GM18505 (cell line): Measurements from ENCODE around the gene PAM16.
"Not testable (repeated sequence)": the region's sequence is repeated elsewhere in the genome, so short reads cannot be mapped to it uniquely, and the experiment has no call there.

Source experiments
- ATAC-seq: cut with Tn5 transposase; IDR thresholded peaks from one replicate; pipeline ENCODE4 v1.9.1; 2021; ENCODE audit not compliant: unreplicated experiment
- POLR2A ChIP-seq: IDR thresholded peaks from 4 replicates; pipeline ENCODE4 v1.6.1; 2011; ENCODE audit warnings: borderline replicate concordance; ENCODE audit not compliant: insufficient read depth, insufficient read length; ENCODE audit errors: extremely low read depth

Gene PAM16

DNA sequence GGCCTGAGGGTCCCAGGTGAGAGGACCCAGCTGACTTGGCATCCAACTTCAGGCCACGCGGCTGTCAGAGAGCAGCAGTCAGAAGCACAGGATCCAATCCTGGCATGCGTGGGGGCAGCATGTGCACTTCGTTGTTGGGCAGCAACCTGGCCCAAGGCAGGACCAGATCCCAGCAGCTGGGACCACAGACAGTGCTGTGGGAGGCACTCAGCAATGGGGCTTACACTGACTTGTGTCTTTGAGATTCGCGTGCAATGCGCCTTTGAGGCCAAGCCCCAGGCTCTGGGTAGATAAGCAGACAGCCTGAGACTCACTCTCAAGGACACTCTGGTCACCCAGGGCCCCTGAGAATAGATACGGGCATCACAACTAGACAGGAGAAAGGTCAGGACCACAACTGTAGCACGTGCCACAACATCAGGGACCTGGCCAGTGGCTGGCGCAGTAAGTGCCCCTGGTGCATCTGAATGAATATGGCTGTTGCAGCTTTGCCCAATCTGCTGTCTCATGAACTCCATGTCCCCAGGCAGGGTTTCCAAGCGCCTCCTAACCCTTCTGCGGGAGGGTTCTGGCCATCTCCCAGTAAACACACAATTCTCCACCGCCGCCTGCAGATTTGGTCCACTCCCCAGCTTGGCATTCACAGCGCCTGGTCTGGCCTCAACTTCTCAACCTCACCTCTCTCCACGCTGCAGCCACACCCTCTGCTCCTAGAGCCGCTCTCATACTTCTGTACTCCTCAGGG, 3.2 kb downstream of the PAM16 start:
- TF ChIP-seq POLR2A: no peak
- ATAC-seq: no peak

GRCh38 chr16:4347010-4347409, 4.1 kb downstream of the PAM16 start:
- ATAC-seq: no peak
- TF ChIP-seq POLR2A: no peak

DNA sequence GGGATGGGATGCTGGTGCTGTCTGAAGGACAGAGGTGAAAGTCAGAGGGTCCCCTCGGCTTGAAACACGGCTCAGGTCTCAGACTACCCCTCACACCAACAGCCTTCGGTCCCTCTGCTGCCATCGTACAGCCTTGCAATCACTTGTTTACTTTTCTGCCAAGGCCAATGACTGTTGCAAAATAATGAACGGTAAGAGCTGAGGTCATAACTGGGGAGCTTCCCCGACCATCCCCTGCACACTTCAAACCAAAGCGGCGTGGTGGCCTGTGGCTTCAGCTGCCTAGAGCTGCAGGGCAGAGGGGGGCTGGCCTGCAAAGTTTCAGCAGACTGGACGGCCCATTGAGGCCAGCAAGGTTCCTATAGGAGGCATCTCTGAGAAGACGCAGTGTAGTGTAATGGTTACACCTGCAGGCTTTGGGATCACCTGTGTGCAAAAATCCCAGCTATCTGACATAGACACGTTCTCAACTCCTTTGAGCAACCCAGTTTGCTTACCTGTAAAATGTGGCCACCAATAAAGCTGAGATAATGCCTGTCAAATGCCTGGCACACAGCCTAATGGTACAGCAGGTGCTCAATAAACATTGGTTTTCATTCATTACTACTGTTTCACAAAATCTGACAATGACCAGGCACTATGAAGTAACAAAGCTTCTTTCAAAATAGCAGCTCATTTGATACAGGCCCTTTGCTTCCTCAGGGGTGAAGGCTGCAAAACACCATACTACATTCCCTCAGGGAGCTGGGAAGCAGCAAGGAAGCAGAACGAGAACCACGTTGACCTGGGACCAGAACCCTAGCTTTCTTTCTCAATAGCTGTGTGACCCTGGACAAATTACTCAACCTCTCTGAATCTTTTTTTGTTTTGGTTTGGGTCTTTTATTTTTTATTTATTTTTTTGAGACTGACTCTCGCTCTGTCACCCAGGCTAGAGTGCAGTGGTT, 5.0 kb downstream of the PAM16 start:
- ATAC-seq: no peak
- no peak for TF ChIP-seq POLR2A

DNA sequence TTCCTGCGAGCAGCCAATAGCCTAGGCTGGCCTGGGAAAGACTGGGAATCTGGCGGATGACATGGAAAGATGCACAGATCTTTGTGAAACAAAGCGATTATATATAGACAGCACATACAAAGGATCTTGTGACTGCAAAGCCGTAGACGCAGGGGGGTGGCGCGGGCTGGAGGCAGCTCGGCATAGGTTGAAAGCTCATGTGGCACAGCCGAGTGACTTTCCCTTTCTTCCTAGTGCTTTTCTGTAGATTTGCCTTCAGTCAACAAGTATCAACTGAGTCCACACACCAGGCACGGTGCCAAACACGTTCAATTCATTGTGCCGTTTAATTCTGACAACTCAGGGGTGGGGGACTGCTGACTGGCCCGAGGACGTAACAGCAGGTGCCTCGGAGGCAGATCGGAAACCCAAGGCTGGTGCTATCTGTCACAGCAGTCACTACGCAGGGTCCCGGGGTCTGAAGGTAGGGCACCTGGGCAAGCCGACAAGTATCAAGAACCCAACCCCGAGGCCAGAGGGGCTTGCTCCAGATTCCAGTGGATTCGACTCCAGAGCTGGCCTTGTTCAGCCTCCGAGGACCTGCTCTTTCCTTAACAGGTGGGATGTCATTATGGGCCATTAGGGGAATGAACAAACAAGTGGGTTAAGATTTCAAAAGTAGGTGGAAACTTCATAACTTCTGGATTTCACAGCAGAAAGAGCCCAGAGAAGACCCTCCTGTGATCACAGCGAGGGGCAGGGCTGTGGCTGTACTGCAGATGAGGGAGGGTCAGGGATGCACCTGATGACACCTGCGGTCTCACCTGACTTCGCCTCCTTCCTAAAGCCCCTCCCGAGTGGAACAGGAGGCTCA, 5.9 kb downstream of the PAM16 start:
- no peak for TF ChIP-seq POLR2A
- ATAC-seq: no peak

GRCh38 chr16:4344300-4344982, 6.7 kb downstream of the PAM16 start:
- not testable (repeated sequence) for ATAC-seq

GRCh38 chr16:4342866-4343744, 8.0 kb downstream of the PAM16 start:
- no peak for ATAC-seq
- no peak for TF ChIP-seq POLR2A

DNA sequence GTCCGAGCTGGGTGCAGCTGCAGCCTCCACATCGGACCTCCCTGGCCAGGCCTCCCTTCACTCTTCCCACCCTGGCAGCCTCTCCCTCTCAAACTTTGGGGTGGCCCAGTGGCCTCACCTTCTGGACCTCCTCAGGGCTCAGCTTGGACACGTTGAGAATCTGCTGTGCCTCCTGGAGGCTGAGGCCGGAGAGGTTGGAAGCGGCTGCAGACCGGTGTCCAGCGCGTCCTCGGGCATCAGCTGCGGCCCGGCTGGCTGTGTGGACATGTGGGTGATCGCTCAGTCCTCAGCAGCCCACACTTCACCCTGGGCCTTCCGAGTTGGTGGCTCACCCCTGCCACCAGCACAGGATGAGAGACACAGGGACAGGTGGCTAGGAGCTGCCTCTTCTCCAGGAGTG, 9.9 kb downstream of the PAM16 start:
- no peak for ATAC-seq
- TF ChIP-seq POLR2A: no peak

DNA sequence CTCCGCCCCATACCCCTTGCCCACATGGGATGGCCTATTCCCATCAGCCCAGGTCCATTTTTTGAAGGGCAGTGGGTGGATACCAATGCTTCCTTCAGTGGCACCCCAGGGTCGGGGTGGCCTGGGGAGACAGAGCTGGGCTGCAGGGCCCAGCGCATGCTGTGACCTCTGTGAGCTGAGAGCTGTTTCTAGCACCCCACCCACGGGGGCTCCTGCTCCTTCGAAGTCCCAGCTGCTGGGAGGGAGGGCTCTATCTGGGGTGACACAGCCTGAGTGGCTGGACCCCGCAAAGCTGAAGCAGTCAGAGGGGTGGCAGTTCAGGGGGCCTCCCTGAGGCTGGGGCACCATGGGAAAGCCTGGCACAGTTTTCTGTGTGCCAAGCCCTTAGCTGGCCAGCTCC, 10.7 kb downstream of the PAM16 start:
- TF ChIP-seq POLR2A: no peak
- no peak for ATAC-seq

- TF ChIP-seq POLR2A: no peak
- ATAC-seq: no peak
Observed at GRCh38 chr16:4339909-4340308, 11.2 kb downstream of the PAM16 start.

DNA sequence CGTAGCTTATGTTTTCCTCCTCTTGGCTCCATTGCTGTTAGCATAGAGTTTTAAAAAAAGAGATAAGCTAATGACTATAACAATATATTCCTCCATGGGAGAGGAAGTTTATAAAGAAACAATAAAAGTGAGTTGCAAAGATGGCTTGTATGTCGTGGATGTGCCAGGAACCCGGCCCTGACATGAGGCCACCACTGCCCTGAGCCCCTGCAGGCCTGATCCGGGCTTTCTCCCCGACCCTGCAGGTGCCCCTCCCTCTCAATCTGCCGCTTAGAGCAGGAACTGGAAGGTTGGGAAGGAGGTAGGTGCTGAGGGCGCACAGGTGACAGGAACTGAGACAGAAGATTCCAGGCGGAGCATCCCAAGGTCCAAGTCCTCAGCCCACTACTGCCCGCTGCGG, 11.7 kb downstream of the PAM16 start:
- TF ChIP-seq POLR2A: no peak
- no peak for ATAC-seq

- ATAC-seq: no peak
- no peak for TF ChIP-seq POLR2A
Observed at GRCh38 chr16:4338712-4339299, 12.3 kb downstream of the PAM16 start.
